Sciatic nerve (tissue), 2 donors: ENCODE results near the gene CTH. TPM values are rescaled to one million over a fixed set of nuclear protein-coding genes. Genes with fewer than 3 reads are reported as not detected.
"Not testable (repeated sequence)": the region's sequence is repeated elsewhere in the genome, so short reads cannot be mapped to it uniquely, and the experiment has no call there.

Experiments used
- ATAC-seq: fragments of 200-7000 bp; cut with Tn5 transposase; one replicate; pipeline ENCODE4 v1.9.1; 2020; ENCODE audit warnings: mild to moderate bottlenecking, moderate library complexity
- DNase-seq: peaks from one replicate; pipeline ENCODE4 v3.0.0-alpha.2; 2020; ENCODE audit warnings: low spot score
- intact Hi-C: fragments of 100-400 bp; cut with DNase I; formaldehyde crosslinking; loops from one replicate; pipeline ENCODE4 v1.14.2; 2022
- total RNA-seq: library from RNA; stranded (reverse); fragmentation: NEBNext Ultra II Directional; extraction: Animal tissue kit (Norgen Biotek cat#: 25700); gene quantifications from one replicate; pipeline ENCODE4 v1.2.1, GENCODE V29; 2021
- donor health status: DM: no; HTN: no; CAD: no.
- donor health status: DM: no; HTN: no; CAD: no.

The CTH gene
- total RNA-seq, 1 donor from 2014 or later = 5.3 TPM

GRCh38 chr1:70401974-70402373 lies 9.1 kb upstream of the CTH start:
- no peak for DNase-seq
- intact Hi-C loops = no loop called here
- no peak for ATAC-seq

GRCh38 chr1:70403759-70404158 lies 7.3 kb upstream of the CTH start:
- intact Hi-C loops = no loop called here
- no peak for ATAC-seq
- DNase-seq = no peak

GRCh38 chr1:70405780-70406416 lies 5.2 kb upstream of the CTH start:
- DNase-seq (no peak), ATAC-seq (no peak)
- intact Hi-C loops = no loop called here

GRCh38 chr1:70409136-70409535 lies 1.9 kb upstream of the CTH start:
- ATAC-seq (no peak), DNase-seq (no peak)
- intact Hi-C loops = no loop called here

- DNase-seq (no peak), ATAC-seq (peak; percentile 59)
- intact Hi-C loops = no loop called here
These were observed 334 bp downstream of the CTH start for GRCh38 chr1:70411360-70411844.

GRCh38 chr1:70415882-70416281 lies 4.8 kb downstream of the CTH start:
- intact Hi-C loops = no loop called here
- no peak for DNase-seq
- no peak for ATAC-seq

- ATAC-seq, DNase-seq, intact Hi-C loops: not testable (repeated sequence)
These were observed 8.1 kb downstream of the CTH start for GRCh38 chr1:70418973-70419734.

- ATAC-seq (no peak), DNase-seq (no peak)
- intact Hi-C loops = no loop called here
These were observed 9.3 kb downstream of the CTH start for GRCh38 chr1:70420320-70420719.

- DNase-seq (no peak), ATAC-seq (no peak)
- intact Hi-C loops = no loop called here
These were observed 15.4 kb downstream of the CTH start for GRCh38 chr1:70426154-70427131.

GRCh38 chr1:70427976-70428375 lies 16.9 kb downstream of the CTH start:
- DNase-seq = no peak
- intact Hi-C loops = no loop called here
- no peak for ATAC-seq

- DNase-seq (no peak), ATAC-seq (no peak)
- intact Hi-C loops = no loop called here
These were observed 18.2 kb downstream of the CTH start for GRCh38 chr1:70429219-70429618.

- no peak for DNase-seq
- intact Hi-C loops = no loop called here
- ATAC-seq = no peak
These were observed 18.7 kb downstream of the CTH start for GRCh38 chr1:70429757-70430156.

- no peak for DNase-seq
- no peak for ATAC-seq
- intact Hi-C loops = no loop called here
These were observed 20.2 kb downstream of the CTH start for GRCh38 chr1:70431317-70431716.

GRCh38 chr1:70431874-70432273 lies 20.8 kb downstream of the CTH start:
- ATAC-seq (no peak), DNase-seq (no peak)
- intact Hi-C loops = no loop called here

- intact Hi-C loops = no loop called here
- no peak for ATAC-seq
These were observed 23.3 kb downstream of the CTH start for GRCh38 chr1:70434253-70434859.

GRCh38 chr1:70436622-70437251 lies 25.7 kb downstream of the CTH start:
- intact Hi-C loops = no loop called here
- ATAC-seq (peak; percentile 51), DNase-seq (no peak)

More at GRCh38 chr1:70434253-70434859, 23.3 kb downstream of the CTH start:
- no peak for DNase-seq

GRCh38 chr1:70438529-70438928 lies 27.5 kb downstream of the CTH start:
- DNase-seq = no peak
- intact Hi-C loops = no loop called here
- no peak for ATAC-seq

GRCh38 chr1:70440642-70441391 lies 29.7 kb downstream of the CTH start:
- no peak for DNase-seq
- intact Hi-C loops = no loop called here
- ATAC-seq = no peak
